Right lobe of liver (tissue), 6 donors: ENCODE results near the gene FBRSL1. TPM values are rescaled to one million over a fixed set of nuclear protein-coding genes. Genes with fewer than 3 reads are reported as not detected.

ENCODE experiments used
- ATAC-seq, 4 donors: fragments of 200-7000 bp; cut with Tn5 transposase; one replicate each; pipeline ENCODE4 v1.9.1; 2020; ENCODE audit warnings: mild to moderate bottlenecking in 4 of 4, moderate library complexity in 4 of 4
- DNase-seq, 3 donors: peaks; one replicate each; pipeline ENCODE4 v3.0.0-alpha.2; 2020
- H3K27ac ChIP-seq, 3 donors: fragments of 200-600 bp; one replicate each; pipeline ENCODE4 v1.8.0; 2022
- H3K27me3 ChIP-seq, 2 donors: fragments of 200-600 bp; one replicate each; pipeline ENCODE4 v1.8.0; 2022
- H3K36me3 ChIP-seq, 4 donors: fragments of 200-600 bp; sonication (generic) in 1 of 4; one replicate each; pipeline versions ENCODE4 v1.5.1 to v1.8.0; 2017 to 2022; ENCODE audit warnings: control low read depth in 1 of 4
- H3K4me1 ChIP-seq, 4 donors: fragments of 200-600 bp; sonication (generic) in 1 of 4; one replicate each; pipeline versions ENCODE4 v1.5.1 to v1.8.0; 2017 to 2022; ENCODE audit warnings: control low read depth in 1 of 4
- H3K4me3 ChIP-seq, 3 donors: fragments of 200-600 bp; one replicate each; pipeline ENCODE4 v1.8.0; 2022
- H3K9me3 ChIP-seq, 4 donors: fragments of 200-600 bp; sonication (generic) in 1 of 4; one replicate each; pipeline versions ENCODE4 v1.5.1 to v1.8.0; 2017 to 2022; ENCODE audit warnings: control low read depth in 1 of 4
- POLR2A ChIP-seq: fragments of 450-650 bp; IDR thresholded peaks from one replicate; pipeline ENCODE4 v1.6.1; 2017; ENCODE audit warnings: antibody characterized with exemption, mild to moderate bottlenecking
- WGBS: methylation state at CpG from one replicate; pipeline ENCODE4 v1.1.6; 2018; ENCODE audit warnings: low coverage, low lambda C conversion rate; ENCODE audit not compliant: insufficient coverage; ENCODE audit errors: missing lambda C conversion rate; 5-methylcytosine and 5-hydroxymethylcytosine counted together
- intact Hi-C, 2 donors: fragments of 100-400 bp; cut with DNase I; formaldehyde crosslinking; loops; one replicate each; pipeline versions ENCODE4 v1.11.2 to v1.14.1; 2022
- total RNA-seq, 6 experiments: library from RNA; depleted of rRNA in 2 of 6; stranded (reverse); fragments of >200 nt in 2 of 6; fragmentation: NEBNext Ultra II Directional in 3 of 6; extraction: Animal tissue kit (Norgen Biotek cat#: 25700) in 3 of 6; gene quantifications; one replicate each; pipeline versions ENCODE4 v1.1.0 to v1.2.4, GENCODE V29; 2016 to 2023
- TF ChIP-seq, protein P1 (sequence below), 4 donors: fragments of 200-600 bp in 3 of 4; fragments of 450-650 bp in 1 of 4; IDR thresholded peaks; one replicate each; pipeline versions ENCODE4 v1.5.1 to v1.8.0; 2016 to 2022; ENCODE audit warnings: antibody characterized with exemption in 4 of 4, mild to moderate bottlenecking in 2 of 4
- donor health status: DM: no; HTN: yes; CAD: no.
- donor health status: DM: no; HTN: no; CAD: no.
- donor health status: DM: no; HTN: no; CAD: no.
- donor health status: DM: no; HTN: yes; CAD: no.
- donor health status: DM: no; HTN: yes; CAD: no.

Gene FBRSL1
- total RNA-seq, 6 experiments from 2014 or later, result 16.2 to 27.6 (median 23.3) TPM

DNA sequence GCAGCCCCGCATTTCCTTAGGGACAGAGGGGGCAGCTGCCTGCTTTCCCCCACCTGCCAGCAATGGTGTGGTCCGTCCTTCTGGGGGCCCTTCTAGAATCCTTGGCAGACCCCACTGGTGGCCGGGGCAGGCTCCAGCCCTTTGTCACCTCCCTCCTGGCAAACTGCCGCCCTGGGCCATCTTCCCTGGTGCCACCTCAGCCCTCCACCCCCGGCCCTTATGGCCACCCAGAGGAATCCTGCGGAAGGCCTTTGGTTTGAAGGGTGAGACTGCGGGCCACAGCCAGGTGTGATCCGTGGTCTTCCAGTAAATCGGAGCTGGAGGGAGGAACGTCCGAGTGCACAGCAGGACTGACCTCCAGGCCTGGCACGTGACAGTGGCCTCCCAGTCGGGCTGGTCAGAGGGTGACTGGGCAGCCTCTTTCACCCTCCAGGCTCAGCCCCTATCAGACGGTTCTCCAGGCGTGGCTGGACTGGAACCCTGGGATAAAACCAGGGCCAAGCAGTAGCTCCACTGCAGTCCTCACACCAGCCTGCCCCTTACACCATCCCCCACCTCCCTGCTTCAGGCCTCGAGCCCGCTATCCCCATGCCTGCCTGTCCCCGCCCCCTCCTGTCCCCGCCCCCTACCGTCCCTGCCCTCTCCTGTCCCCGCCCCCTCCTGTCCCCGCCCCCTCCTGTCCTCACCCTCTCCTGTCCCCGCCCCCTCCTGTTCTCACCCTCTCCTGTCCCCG is 12.4 kb downstream of the FBRSL1 start:
- Histone ChIP-seq H3K27me3 (no peaks in the 10 kb centered on the region), H3K36me3 (no peaks in the 10 kb centered on the region), H3K9me3 (no peaks in the 10 kb centered on the region), H3K27ac (peak overlapping the region in 1 of 3 donors; percentile 29), H3K4me1 (peaks cover 0 to 67% (median 28%) of the 10 kb centered on the region in 4 donors), H3K4me3 (no peak overlapping the region)
- DNase-seq (peak; percentile 70 to 85 (median 84)), ATAC-seq (peak; percentile 71 to 84 (median 74))
- 59% methylated on average over 10 of the region's 24 CpGs for WGBS
- intact Hi-C loops, result no loop called here
- TF ChIP-seq, protein P1, sequence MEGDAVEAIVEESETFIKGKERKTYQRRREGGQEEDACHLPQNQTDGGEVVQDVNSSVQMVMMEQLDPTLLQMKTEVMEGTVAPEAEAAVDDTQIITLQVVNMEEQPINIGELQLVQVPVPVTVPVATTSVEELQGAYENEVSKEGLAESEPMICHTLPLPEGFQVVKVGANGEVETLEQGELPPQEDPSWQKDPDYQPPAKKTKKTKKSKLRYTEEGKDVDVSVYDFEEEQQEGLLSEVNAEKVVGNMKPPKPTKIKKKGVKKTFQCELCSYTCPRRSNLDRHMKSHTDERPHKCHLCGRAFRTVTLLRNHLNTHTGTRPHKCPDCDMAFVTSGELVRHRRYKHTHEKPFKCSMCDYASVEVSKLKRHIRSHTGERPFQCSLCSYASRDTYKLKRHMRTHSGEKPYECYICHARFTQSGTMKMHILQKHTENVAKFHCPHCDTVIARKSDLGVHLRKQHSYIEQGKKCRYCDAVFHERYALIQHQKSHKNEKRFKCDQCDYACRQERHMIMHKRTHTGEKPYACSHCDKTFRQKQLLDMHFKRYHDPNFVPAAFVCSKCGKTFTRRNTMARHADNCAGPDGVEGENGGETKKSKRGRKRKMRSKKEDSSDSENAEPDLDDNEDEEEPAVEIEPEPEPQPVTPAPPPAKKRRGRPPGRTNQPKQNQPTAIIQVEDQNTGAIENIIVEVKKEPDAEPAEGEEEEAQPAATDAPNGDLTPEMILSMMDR (IDR thresholded peaks at IDR 0.05), result no peak
- TF ChIP-seq POLR2A, result no peak

DNA sequence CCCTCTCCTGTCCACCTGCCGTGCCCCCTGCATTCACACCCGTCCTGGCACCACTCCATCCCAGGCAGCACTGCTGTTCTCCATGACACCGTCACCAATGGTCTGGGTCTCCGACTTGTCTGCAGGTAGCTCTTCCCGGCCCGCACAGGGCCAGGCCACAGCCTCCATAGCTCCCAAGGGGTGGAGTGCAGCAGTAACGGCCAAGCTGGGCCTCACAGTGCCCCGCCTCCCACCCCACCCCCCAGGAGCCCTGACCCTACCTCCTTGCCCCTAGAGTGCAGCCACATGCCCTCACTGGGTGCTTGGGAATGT is 12.9 kb downstream of the FBRSL1 start:
- H3K36me3 ChIP-seq, result no peaks in the 10 kb centered on the region
- no peak for DNase-seq
- H3K27ac ChIP-seq, result no peak overlapping the region
- 85% methylated on average over 8 of the region's 8 CpGs for WGBS
- ATAC-seq, result no peak
- no peaks in the 10 kb centered on the region for H3K27me3 ChIP-seq
- TF ChIP-seq POLR2A, result no peak
- TF ChIP-seq, protein P1 (IDR thresholded peaks at IDR 0.05), result no peak
- intact Hi-C loops, result no loop called here
- no peaks in the 10 kb centered on the region for H3K9me3 ChIP-seq
- H3K4me3 ChIP-seq, result no peak overlapping the region
- peaks cover 0 to 62% (median 26%) of the 10 kb centered on the region in 4 donors for H3K4me1 ChIP-seq

- TF ChIP-seq, protein P1 (IDR thresholded peaks at IDR 0.05), result no peak
- TF ChIP-seq POLR2A, result no peak
- H3K9me3 ChIP-seq, result no peaks in the 10 kb centered on the region
- peaks cover 0 to 5% (median 0%) of the 10 kb centered on the region in 4 donors for H3K36me3 ChIP-seq
- no peak overlapping the region for H3K4me3 ChIP-seq
- H3K27ac ChIP-seq, result no peak overlapping the region
- WGBS, result 50% methylated on average over 2 of the region's 5 CpGs
- H3K4me1 ChIP-seq, result peaks cover 0 to 62% (median 22%) of the 10 kb centered on the region in 4 donors
- no peak for ATAC-seq
- DNase-seq, result no peak
- no peaks in the 10 kb centered on the region for H3K27me3 ChIP-seq
- intact Hi-C loops, result no loop called here
Measured at GRCh38 chr12:132503618-132504204, 13.8 kb downstream of the FBRSL1 start.

DNA sequence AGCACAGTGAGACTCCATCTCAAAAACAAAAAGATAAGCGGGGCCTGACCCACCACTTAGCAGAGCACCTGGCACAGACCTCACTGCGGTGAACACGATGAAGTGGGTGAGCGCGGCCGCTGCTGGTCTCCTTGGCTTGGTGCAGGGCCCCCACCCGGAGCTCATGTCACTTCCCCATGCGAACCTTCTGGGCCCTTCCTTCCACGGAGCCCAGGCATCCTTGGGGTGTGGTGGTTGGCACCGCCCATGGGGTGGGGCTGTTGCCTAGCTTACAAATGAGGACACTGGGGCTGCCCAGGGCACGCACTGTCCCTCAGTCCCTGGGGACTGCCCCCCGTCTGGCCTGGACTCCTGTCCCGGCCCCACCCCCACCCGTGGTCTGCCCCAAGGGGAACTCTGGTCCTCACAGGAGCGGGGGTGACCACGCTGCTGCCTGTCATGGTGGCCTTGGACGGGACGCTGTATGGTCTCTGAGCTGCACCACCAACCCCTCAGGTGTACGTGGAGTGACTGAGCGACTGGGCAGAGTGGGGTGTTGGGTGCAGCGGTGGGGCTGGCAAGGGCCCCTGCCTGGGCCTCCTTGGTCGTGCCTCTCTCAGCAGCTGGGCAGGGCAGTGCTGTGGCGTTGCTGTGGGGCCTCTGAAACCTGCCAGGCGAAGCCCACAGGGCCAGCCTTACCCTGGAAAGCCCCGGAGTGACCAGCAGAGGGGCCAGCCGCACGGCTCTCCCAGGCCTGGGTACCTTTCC is 15.3 kb downstream of the FBRSL1 start:
- Histone ChIP-seq H3K4me1 (peaks cover 0 to 50% (median 19%) of the 10 kb centered on the region in 4 donors), H3K36me3 (peaks cover 0 to 7% (median 0%) of the 10 kb centered on the region in 4 donors), H3K9me3 (no peaks in the 10 kb centered on the region), H3K27ac (no peak overlapping the region), H3K27me3 (no peaks in the 10 kb centered on the region), H3K4me3 (no peak overlapping the region)
- no CpG with 5 or more reads among the region's 27 CpGs for WGBS
- intact Hi-C loops, result no loop called here
- ATAC-seq (no peak), DNase-seq (no peak)
- TF ChIP-seq, protein P1 (IDR thresholded peaks at IDR 0.05), result no peak
- no peak for TF ChIP-seq POLR2A
